WTC11 (cell line): Measurements from ENCODE around the gene PRR23E. TPM values are rescaled to one million over a fixed set of nuclear protein-coding genes. Genes with fewer than 3 reads are reported as not detected.

Source experiments
- ATAC-seq: fragments of 200-7000 bp; cut with Tn5 transposase; 2 replicates; pipeline ENCODE4 v1.10.0; 2021; ENCODE audit warnings: mild to moderate bottlenecking, moderate library complexity
- CTCF ChIA-PET: fragments of 300-600 bp; sonication (Branson Sonifier 250); formaldehyde crosslinking; loops from one replicate; lab custom pipeline; 2021; ENCODE audit warnings: antibody characterized with exemption; lab: Charles Lee
- POLR2A ChIA-PET: fragments of 350-600 bp; sonication (Branson Sonifier 250); formaldehyde crosslinking; loops from one replicate; lab custom pipeline; 2021; ENCODE audit warnings: antibody characterized with exemption; lab: Charles Lee
- DNase-seq: peaks from one replicate; pipeline ENCODE4 v3.0.0; 2021; ENCODE audit warnings: low spot score
- H3K27ac Mint-ChIP-seq: 2 replicates; pipeline ENCODE4 v1.8.0; 2021; ENCODE audit warnings: mixed read lengths
- H3K27me3 Mint-ChIP-seq: 2 replicates; pipeline ENCODE4 v1.8.0; 2021; ENCODE audit warnings: low read depth, mild to moderate bottlenecking, moderate library complexity, mixed read lengths
- H3K36me3 Mint-ChIP-seq: 2 replicates; pipeline ENCODE4 v1.8.0; 2021; ENCODE audit warnings: mixed read lengths
- H3K4me1 Mint-ChIP-seq: 2 replicates; pipeline ENCODE4 v1.8.0; 2022; ENCODE audit warnings: mixed read lengths
- H3K4me3 Mint-ChIP-seq: 2 replicates; pipeline ENCODE4 v1.8.0; 2021; ENCODE audit warnings: mild to moderate bottlenecking, moderate library complexity, mixed read lengths
- H3K9me3 Mint-ChIP-seq: 2 replicates; pipeline ENCODE4 v1.8.0; 2021; ENCODE audit warnings: mixed read lengths
- CBFB ChIP-seq: sonication (generic); formaldehyde crosslinking; IDR thresholded peaks from 2 replicates; pipeline ENCODE4 v1.8.1; 2022; ENCODE audit warnings: mild to moderate bottlenecking, low read depth, missing genetic modification reagents
- CREM ChIP-seq: sonication (generic); formaldehyde crosslinking; IDR thresholded peaks from 2 replicates; pipeline ENCODE4 v1.8.1; 2022; ENCODE audit warnings: mild to moderate bottlenecking, missing genetic modification reagents, moderate library complexity
- E2F5 ChIP-seq: sonication (generic); formaldehyde crosslinking; IDR thresholded peaks from 2 replicates; pipeline ENCODE4 v1.8.1; 2022; ENCODE audit warnings: mild to moderate bottlenecking, moderate library complexity, missing genetic modification reagents
- EMX1 ChIP-seq: fragments of 250-450 bp; sonication (Bioruptor Pico); IDR thresholded peaks from 2 replicates; pipeline ENCODE4 v1.8.0; 2021; ENCODE audit warnings: mild to moderate bottlenecking
- GABPB1 ChIP-seq: sonication (generic); formaldehyde crosslinking; IDR thresholded peaks from 2 replicates; pipeline ENCODE4 v1.8.1; 2023; ENCODE audit warnings: mild to moderate bottlenecking, missing genetic modification reagents
- GRHL2 ChIP-seq: fragments of 250-450 bp; sonication (Bioruptor Pico); IDR thresholded peaks from 2 replicates; pipeline ENCODE4 v1.8.0; 2022; ENCODE audit warnings: mild to moderate bottlenecking, moderate library complexity; ENCODE audit not compliant: insufficient replicate concordance, severe bottlenecking
- HMGA2 ChIP-seq: fragments of 250-450 bp; sonication (Bioruptor Pico); IDR thresholded peaks from 2 replicates; pipeline ENCODE4 v1.4.0; 2021; ENCODE audit warnings: mild to moderate bottlenecking, moderate library complexity
- JUN ChIP-seq: sonication (generic); formaldehyde crosslinking; IDR thresholded peaks from 2 replicates; pipeline ENCODE4 v1.8.0; 2023; ENCODE audit warnings: mild to moderate bottlenecking, missing genetic modification reagents
- MAX ChIP-seq: sonication (generic); formaldehyde crosslinking; IDR thresholded peaks from 2 replicates; pipeline ENCODE4 v1.8.0; 2022; ENCODE audit warnings: mild to moderate bottlenecking, missing genetic modification reagents
- NFE2L1 ChIP-seq: sonication (generic); formaldehyde crosslinking; IDR thresholded peaks from 2 replicates; pipeline ENCODE4 v1.8.1; 2023; ENCODE audit warnings: missing genetic modification reagents
- NR2C2 ChIP-seq: sonication (generic); formaldehyde crosslinking; IDR thresholded peaks from 2 replicates; pipeline ENCODE4 v1.8.0; 2022; ENCODE audit warnings: mild to moderate bottlenecking, missing genetic modification reagents
- RELA ChIP-seq: sonication (generic); formaldehyde crosslinking; IDR thresholded peaks from 2 replicates; pipeline ENCODE4 v1.8.1; 2022; ENCODE audit warnings: missing genetic modification reagents, mild to moderate bottlenecking, borderline replicate concordance
- ZNF121 ChIP-seq: sonication (generic); formaldehyde crosslinking; IDR thresholded peaks from 2 replicates; pipeline ENCODE4 v1.8.0; 2023; ENCODE audit warnings: missing genetic modification reagents
- ZNF317 ChIP-seq: sonication (generic); formaldehyde crosslinking; IDR thresholded peaks from 2 replicates; pipeline ENCODE4 v1.8.1; 2023; ENCODE audit warnings: low read depth, mild to moderate bottlenecking, moderate library complexity, missing genetic modification reagents, borderline replicate concordance
- ZNF416 ChIP-seq: fragments of 250-450 bp; sonication (Bioruptor Pico); IDR thresholded peaks from 2 replicates; pipeline ENCODE4 v1.9.0; 2021; ENCODE audit warnings: mild to moderate bottlenecking, inconsistent platforms
- total RNA-seq: library from RNA; stranded (reverse); gene quantifications from 3 replicates; pipeline ENCODE4 v1.2.3, GENCODE V29; 2021
- TF ChIP-seq, protein P1 (sequence below): fragments of 250-450 bp; sonication (Bioruptor Pico); conservative IDR thresholded peaks from 2 replicates; pipeline ENCODE4 v1.9.0; 2021; ENCODE audit warnings: mild to moderate bottlenecking
- TF ChIP-seq, protein P2 (sequence below): sonication (generic); formaldehyde crosslinking; IDR thresholded peaks from 2 replicates; pipeline ENCODE4 v1.8.1; 2022; ENCODE audit warnings: low read depth, missing genetic modification reagents, borderline replicate concordance
- TF ChIP-seq, protein P3 (sequence below): sonication (generic); formaldehyde crosslinking; conservative IDR thresholded peaks from 2 replicates; pipeline ENCODE4 v1.8.1; 2023; ENCODE audit warnings: mild to moderate bottlenecking, low read depth, missing genetic modification reagents, moderate library complexity
- TF ChIP-seq, protein P4 (sequence below): fragments of 250-450 bp; sonication (Bioruptor Pico); IDR thresholded peaks from 2 replicates; pipeline ENCODE4 v1.9.0; 2021; ENCODE audit warnings: mild to moderate bottlenecking
- TF ChIP-seq, protein P5 (sequence below): fragments of 250-450 bp; sonication (Bioruptor Pico); IDR thresholded peaks from 2 replicates; pipeline ENCODE4 v2.1.2; 2022; ENCODE audit warnings: mild to moderate bottlenecking, moderate library complexity

Gene PRR23E
- total RNA-seq, 1 experiment from 2014 or later: not detected

GRCh38 chr3:127170814-127171213 lies 22.1 kb upstream of the PRR23E start (continued):
- no peak for TF ChIP-seq ZNF416
- TF ChIP-seq, protein P1, sequence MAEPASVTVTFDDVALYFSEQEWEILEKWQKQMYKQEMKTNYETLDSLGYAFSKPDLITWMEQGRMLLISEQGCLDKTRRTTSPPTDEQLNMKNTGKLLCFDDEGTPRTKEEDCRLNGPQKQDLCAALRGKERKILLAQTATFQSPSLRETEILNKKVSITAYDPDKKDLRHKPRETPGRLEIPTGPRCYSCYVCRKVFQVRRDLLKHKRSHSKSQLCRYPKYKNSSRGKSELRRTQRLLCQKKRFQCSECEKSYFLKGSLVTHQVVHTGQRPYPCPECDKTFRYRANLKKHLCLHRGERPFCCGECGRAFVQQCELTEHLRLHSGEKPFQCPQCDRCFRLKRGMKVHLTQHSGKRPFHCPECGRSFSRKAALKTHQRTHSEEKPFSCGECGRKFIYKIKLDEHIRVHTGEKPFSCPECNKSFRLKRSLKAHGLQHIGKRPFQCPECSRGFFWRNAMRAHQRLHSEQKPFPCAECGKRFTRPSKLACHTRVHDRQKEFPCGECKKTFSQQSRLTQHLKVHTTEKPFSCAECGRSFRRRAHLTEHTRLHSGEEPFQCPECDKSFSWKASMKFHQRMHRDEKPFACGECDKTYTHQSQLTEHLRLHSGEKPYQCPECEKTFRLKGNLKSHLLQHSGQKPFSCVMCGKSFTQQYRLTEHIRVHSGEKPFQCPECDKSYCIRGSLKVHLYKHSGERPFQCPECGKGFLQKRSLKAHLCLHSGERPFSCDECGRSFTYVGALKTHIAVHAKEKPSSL (CRISPR knock-in tag): no peak
- no peak for TF ChIP-seq MAX (CRISPR knock-in tag)
- no peak for TF ChIP-seq CREM (CRISPR knock-in tag)
- TF ChIP-seq, protein P2, sequence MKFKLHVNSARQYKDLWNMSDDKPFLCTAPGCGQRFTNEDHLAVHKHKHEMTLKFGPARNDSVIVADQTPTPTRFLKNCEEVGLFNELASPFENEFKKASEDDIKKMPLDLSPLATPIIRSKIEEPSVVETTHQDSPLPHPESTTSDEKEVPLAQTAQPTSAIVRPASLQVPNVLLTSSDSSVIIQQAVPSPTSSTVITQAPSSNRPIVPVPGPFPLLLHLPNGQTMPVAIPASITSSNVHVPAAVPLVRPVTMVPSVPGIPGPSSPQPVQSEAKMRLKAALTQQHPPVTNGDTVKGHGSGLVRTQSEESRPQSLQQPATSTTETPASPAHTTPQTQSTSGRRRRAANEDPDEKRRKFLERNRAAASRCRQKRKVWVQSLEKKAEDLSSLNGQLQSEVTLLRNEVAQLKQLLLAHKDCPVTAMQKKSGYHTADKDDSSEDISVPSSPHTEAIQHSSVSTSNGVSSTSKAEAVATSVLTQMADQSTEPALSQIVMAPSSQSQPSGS (CRISPR knock-in tag): no peak

GRCh38 chr3:127171320-127171719 lies 21.6 kb upstream of the PRR23E start:
- TF ChIP-seq RELA (CRISPR knock-in tag): no peak
- TF ChIP-seq GABPB1 (CRISPR knock-in tag): no peak
- TF ChIP-seq EMX1 (CRISPR knock-in tag): no peak
- no peak for TF ChIP-seq NR2C2
- no peak for TF ChIP-seq E2F5 (CRISPR knock-in tag)
- no peak for TF ChIP-seq CBFB (CRISPR knock-in tag)
- TF ChIP-seq, protein P3, sequence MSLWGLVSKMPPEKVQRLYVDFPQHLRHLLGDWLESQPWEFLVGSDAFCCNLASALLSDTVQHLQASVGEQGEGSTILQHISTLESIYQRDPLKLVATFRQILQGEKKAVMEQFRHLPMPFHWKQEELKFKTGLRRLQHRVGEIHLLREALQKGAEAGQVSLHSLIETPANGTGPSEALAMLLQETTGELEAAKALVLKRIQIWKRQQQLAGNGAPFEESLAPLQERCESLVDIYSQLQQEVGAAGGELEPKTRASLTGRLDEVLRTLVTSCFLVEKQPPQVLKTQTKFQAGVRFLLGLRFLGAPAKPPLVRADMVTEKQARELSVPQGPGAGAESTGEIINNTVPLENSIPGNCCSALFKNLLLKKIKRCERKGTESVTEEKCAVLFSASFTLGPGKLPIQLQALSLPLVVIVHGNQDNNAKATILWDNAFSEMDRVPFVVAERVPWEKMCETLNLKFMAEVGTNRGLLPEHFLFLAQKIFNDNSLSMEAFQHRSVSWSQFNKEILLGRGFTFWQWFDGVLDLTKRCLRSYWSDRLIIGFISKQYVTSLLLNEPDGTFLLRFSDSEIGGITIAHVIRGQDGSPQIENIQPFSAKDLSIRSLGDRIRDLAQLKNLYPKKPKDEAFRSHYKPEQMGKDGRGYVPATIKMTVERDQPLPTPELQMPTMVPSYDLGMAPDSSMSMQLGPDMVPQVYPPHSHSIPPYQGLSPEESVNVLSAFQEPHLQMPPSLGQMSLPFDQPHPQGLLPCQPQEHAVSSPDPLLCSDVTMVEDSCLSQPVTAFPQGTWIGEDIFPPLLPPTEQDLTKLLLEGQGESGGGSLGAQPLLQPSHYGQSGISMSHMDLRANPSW (CRISPR knock-in tag): no peak
- TF ChIP-seq, protein P2 (CRISPR knock-in tag): no peak
- TF ChIP-seq, protein P4, sequence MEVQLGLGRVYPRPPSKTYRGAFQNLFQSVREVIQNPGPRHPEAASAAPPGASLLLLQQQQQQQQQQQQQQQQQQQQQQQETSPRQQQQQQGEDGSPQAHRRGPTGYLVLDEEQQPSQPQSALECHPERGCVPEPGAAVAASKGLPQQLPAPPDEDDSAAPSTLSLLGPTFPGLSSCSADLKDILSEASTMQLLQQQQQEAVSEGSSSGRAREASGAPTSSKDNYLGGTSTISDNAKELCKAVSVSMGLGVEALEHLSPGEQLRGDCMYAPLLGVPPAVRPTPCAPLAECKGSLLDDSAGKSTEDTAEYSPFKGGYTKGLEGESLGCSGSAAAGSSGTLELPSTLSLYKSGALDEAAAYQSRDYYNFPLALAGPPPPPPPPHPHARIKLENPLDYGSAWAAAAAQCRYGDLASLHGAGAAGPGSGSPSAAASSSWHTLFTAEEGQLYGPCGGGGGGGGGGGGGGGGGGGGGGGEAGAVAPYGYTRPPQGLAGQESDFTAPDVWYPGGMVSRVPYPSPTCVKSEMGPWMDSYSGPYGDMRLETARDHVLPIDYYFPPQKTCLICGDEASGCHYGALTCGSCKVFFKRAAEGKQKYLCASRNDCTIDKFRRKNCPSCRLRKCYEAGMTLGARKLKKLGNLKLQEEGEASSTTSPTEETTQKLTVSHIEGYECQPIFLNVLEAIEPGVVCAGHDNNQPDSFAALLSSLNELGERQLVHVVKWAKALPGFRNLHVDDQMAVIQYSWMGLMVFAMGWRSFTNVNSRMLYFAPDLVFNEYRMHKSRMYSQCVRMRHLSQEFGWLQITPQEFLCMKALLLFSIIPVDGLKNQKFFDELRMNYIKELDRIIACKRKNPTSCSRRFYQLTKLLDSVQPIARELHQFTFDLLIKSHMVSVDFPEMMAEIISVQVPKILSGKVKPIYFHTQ (CRISPR knock-in tag): no peak
- no peak for TF ChIP-seq NFE2L1 (CRISPR knock-in tag)
- TF ChIP-seq ZNF317 (CRISPR knock-in tag): no peak
- no peak for TF ChIP-seq GRHL2 (CRISPR knock-in tag)
- TF ChIP-seq ZNF121 (CRISPR knock-in tag): no peak
- no peak for TF ChIP-seq HMGA2 (CRISPR knock-in tag)
- TF ChIP-seq JUN (CRISPR knock-in tag): no peak
- TF ChIP-seq, protein P1 (CRISPR knock-in tag): no peak
- TF ChIP-seq, protein P5, sequence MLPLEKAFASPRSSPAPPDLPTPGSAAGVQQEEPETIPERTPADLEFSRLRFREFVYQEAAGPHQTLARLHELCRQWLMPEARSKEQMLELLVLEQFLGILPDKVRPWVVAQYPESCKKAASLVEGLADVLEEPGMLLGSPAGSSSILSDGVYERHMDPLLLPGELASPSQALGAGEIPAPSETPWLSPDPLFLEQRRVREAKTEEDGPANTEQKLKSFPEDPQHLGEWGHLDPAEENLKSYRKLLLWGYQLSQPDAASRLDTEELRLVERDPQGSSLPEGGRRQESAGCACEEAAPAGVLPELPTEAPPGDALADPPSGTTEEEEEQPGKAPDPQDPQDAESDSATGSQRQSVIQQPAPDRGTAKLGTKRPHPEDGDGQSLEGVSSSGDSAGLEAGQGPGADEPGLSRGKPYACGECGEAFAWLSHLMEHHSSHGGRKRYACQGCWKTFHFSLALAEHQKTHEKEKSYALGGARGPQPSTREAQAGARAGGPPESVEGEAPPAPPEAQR: no peak
- DNase-seq (no peak), ATAC-seq (no peak)
- no peak overlapping the region for H3K27ac Mint-ChIP-seq
- 0 out of 2 replicates have a peak, but pooled peaks cover 3% of the 10 kb centered on the region for H3K9me3 Mint-ChIP-seq
- POLR2A ChIA-PET: no interaction called here
- peaks cover 11% of the 10 kb centered on the region; the same call in 1 of the 2 replicates for H3K4me1 Mint-ChIP-seq
- CTCF ChIA-PET: no interaction called here
- H3K36me3 Mint-ChIP-seq: no peaks in the 10 kb centered on the region
- no peak overlapping the region for H3K4me3 Mint-ChIP-seq
- no peaks in the 10 kb centered on the region for H3K27me3 Mint-ChIP-seq
